Left ventricle myocardium inferior (tissue), 1 donor: ENCODE results near the gene SDHB. TPM values are rescaled to one million over a fixed set of nuclear protein-coding genes. Genes with fewer than 3 reads are reported as not detected.

Source experiments
- DNase-seq: peaks from one replicate; pipeline ENCODE4 v3.0.0-alpha.2; 2020
- H3K27ac ChIP-seq: fragments of 200-600 bp; replicated peaks from 2 replicates; pipeline ENCODE4 v1.8.0; 2021
- H3K27me3 ChIP-seq: fragments of 200-600 bp; 2 replicates; pipeline ENCODE4 v1.8.0; 2021; ENCODE audit warnings: low read depth
- H3K36me3 ChIP-seq: fragments of 200-600 bp; 2 replicates; pipeline ENCODE4 v1.8.0; 2021
- H3K4me1 ChIP-seq: fragments of 200-600 bp; 2 replicates; pipeline ENCODE4 v1.8.0; 2021
- H3K4me3 ChIP-seq: fragments of 200-600 bp; 2 replicates; pipeline ENCODE4 v1.8.0; 2021; ENCODE audit warnings: mild to moderate bottlenecking, moderate library complexity
- H3K9me3 ChIP-seq: fragments of 200-600 bp; replicated peaks from 2 replicates; pipeline ENCODE4 v1.8.0; 2021
- CTCF ChIP-seq: fragments of 200-600 bp; IDR thresholded peaks from 2 replicates; pipeline ENCODE4 v1.8.0; 2021; ENCODE audit warnings: antibody characterized with exemption, mild to moderate bottlenecking, borderline replicate concordance
- intact Hi-C: fragments of 100-400 bp; cut with micrococcal nuclease; formaldehyde crosslinking; loops from one replicate; pipeline ENCODE4 v1.11.0; 2022
- total RNA-seq: library from RNA; stranded (reverse); fragmentation: NEBNext Ultra II Directional; extraction: Animal tissue kit (Norgen Biotek cat#: 25700); gene quantifications from one replicate; pipeline ENCODE4 v1.2.1, GENCODE V29; 2021
- donor health status: DM: no; HTN: yes; CAD: no; lungs with severe emphysema.

SDHB gene
- total RNA-seq, 1 donor from 2014 or later = 393 TPM

- Histone ChIP-seq H3K36me3 (no peaks in the 10 kb centered on the region), H3K9me3 (peaks cover 12% of the 10 kb centered on the region), H3K4me1 (peaks cover 15% of the 10 kb centered on the region), H3K27me3 (peaks cover 14% of the 10 kb centered on the region), H3K4me3 (no peak overlapping the region), H3K27ac (no peak overlapping the region)
- intact Hi-C loops = no loop called here
- TF ChIP-seq CTCF = no peak
- DNase-seq = no peak
These were observed 7.7 kb upstream of the SDHB start for GRCh38 chr1:17061486-17061885.

- DNase-seq = no peak
- no peak for TF ChIP-seq CTCF
- peaks cover 14% of the 10 kb centered on the region for H3K27me3 ChIP-seq
- no peaks in the 10 kb centered on the region for H3K36me3 ChIP-seq
- intact Hi-C loops = no loop called here
- peaks cover 9% of the 10 kb centered on the region for H3K9me3 ChIP-seq
- no peak overlapping the region for H3K4me3 ChIP-seq
- H3K27ac ChIP-seq = no peak overlapping the region
- peaks cover 15% of the 10 kb centered on the region for H3K4me1 ChIP-seq
These were observed 6.5 kb upstream of the SDHB start for GRCh38 chr1:17060306-17060749.

- H3K4me3 ChIP-seq = no peak overlapping the region
- H3K27ac ChIP-seq = no peak overlapping the region
- peaks cover 14% of the 10 kb centered on the region for H3K27me3 ChIP-seq
- no peaks in the 10 kb centered on the region for H3K36me3 ChIP-seq
- peak; percentile 77 for TF ChIP-seq CTCF
- peaks cover 15% of the 10 kb centered on the region for H3K4me1 ChIP-seq
- H3K9me3 ChIP-seq = peaks cover 2% of the 10 kb centered on the region
- intact Hi-C loops = no loop called here
- peak; percentile 35 for DNase-seq
These were observed 5.8 kb upstream of the SDHB start for GRCh38 chr1:17059391-17060305.

GRCh38 chr1:17056551-17056950, 2.7 kb upstream of the SDHB start:
- peaks cover 32% of the 10 kb centered on the region for H3K4me1 ChIP-seq
- no peaks in the 10 kb centered on the region for H3K9me3 ChIP-seq
- H3K27ac ChIP-seq = no peak overlapping the region
- no peak overlapping the region for H3K4me3 ChIP-seq
- DNase-seq = no peak
- intact Hi-C loops = loop anchor here (2.0 kb wide), 1 partner anchor 180 kb away; no protein-coding TSS in a partner anchor
- peaks cover 14% of the 10 kb centered on the region for H3K27me3 ChIP-seq
- no peaks in the 10 kb centered on the region for H3K36me3 ChIP-seq
- no peak for TF ChIP-seq CTCF

- Histone ChIP-seq H3K27me3 (peaks cover 14% of the 10 kb centered on the region), H3K27ac (no peak overlapping the region), H3K9me3 (no peaks in the 10 kb centered on the region), H3K36me3 (peaks cover 4% of the 10 kb centered on the region), H3K4me3 (no peak overlapping the region), H3K4me1 (peaks cover 34% of the 10 kb centered on the region)
- intact Hi-C loops = loop anchor here (2.0 kb wide), 1 partner anchor 181 kb away; no protein-coding TSS in a partner anchor
- no peak for TF ChIP-seq CTCF
- no peak for DNase-seq
These were observed 2.0 kb upstream of the SDHB start for GRCh38 chr1:17055801-17056200.
